HepG2 (cell line): ENCODE data around the gene RFC1. TPM values are rescaled to one million over a fixed set of nuclear protein-coding genes. Genes with fewer than 3 reads are reported as not detected.

Experiments
- ADNP ChIP-seq: sonication (generic); formaldehyde crosslinking; IDR thresholded peaks from 2 replicates; pipeline ENCODE4 v1.4.0; 2020; ENCODE audit warnings: missing genetic modification reagents
- BRF2 ChIP-seq: sonication (generic); formaldehyde crosslinking; IDR thresholded peaks from 2 replicates; pipeline ENCODE4 v1.8.1; 2022; ENCODE audit warnings: mild to moderate bottlenecking, missing genetic modification reagents
- FOXO4 ChIP-seq: sonication (generic); formaldehyde crosslinking; conservative IDR thresholded peaks from 2 replicates; pipeline ENCODE4 v1.8.1; 2023; ENCODE audit warnings: missing genetic modification reagents
- GATAD2A ChIP-seq: IDR thresholded peaks from 2 replicates; pipeline ENCODE4 v1.6.1; 2016
- GPBP1L1 ChIP-seq: sonication (generic); formaldehyde crosslinking; IDR thresholded peaks from 2 replicates; pipeline ENCODE4 v1.5.0; 2020; ENCODE audit warnings: mild to moderate bottlenecking, missing genetic modification reagents
- HNF1A ChIP-seq, 2 experiments: sonication (generic) in 1 of 2; formaldehyde crosslinking in 1 of 2; IDR thresholded peaks; 2 replicates each; pipeline versions ENCODE4 v1.4.0 to v1.6.1; 2016 to 2020; ENCODE audit warnings: borderline replicate concordance in 1 of 2, low read depth in 1 of 2, mild to moderate bottlenecking in 1 of 2, missing genetic modification reagents in 1 of 2
- HNF4A ChIP-seq: sonication (generic); formaldehyde crosslinking; IDR thresholded peaks from 2 replicates; pipeline ENCODE4 v1.4.0; 2020; ENCODE audit warnings: missing genetic modification reagents
- HNRNPUL1 ChIP-seq: fragments of 200-400 bp; formaldehyde crosslinking; IDR thresholded peaks from 2 replicates; pipeline ENCODE4 v1.6.1; 2017; ENCODE audit warnings: low read depth, mild to moderate bottlenecking, low read length, moderate library complexity
- IKZF1 ChIP-seq: fragments of 450-650 bp; IDR thresholded peaks from 2 replicates; pipeline ENCODE4 v1.7.1; 2016
- JARID2 ChIP-seq: sonication (generic); formaldehyde crosslinking; IDR thresholded peaks from 2 replicates; pipeline ENCODE4 v1.8.1; 2023; ENCODE audit warnings: missing genetic modification reagents, inconsistent platforms; ENCODE audit not compliant: insufficient replicate concordance
- KDM3A ChIP-seq: IDR thresholded peaks from 2 replicates; pipeline ENCODE4 v1.6.1; 2018; ENCODE audit warnings: low read depth, missing compliant biosample characterization
- MXD3 ChIP-seq: IDR thresholded peaks from 2 replicates; pipeline ENCODE4 v1.6.1; 2016; ENCODE audit warnings: mild to moderate bottlenecking, missing biosample characterization, missing genetic modification reagents
- NR3C1 ChIP-seq: sonication (generic); formaldehyde crosslinking; IDR thresholded peaks from 2 replicates; pipeline ENCODE4 v1.4.0; 2020; ENCODE audit warnings: missing genetic modification reagents
- PAF1 ChIP-seq: IDR thresholded peaks from 2 replicates; pipeline ENCODE4 v1.6.1; 2016; ENCODE audit warnings: missing genetic modification reagents, missing compliant biosample characterization
- REL ChIP-seq: sonication (generic); formaldehyde crosslinking; conservative IDR thresholded peaks from 2 replicates; pipeline ENCODE4 v1.8.0; 2022; ENCODE audit warnings: mild to moderate bottlenecking, missing genetic modification reagents, moderate library complexity
- SMAD9 ChIP-seq: sonication (generic); formaldehyde crosslinking; IDR thresholded peaks from 2 replicates; pipeline ENCODE4 v1.5.1; 2020; ENCODE audit warnings: mild to moderate bottlenecking, missing genetic modification reagents
- SP2 ChIP-seq: sonication (generic); formaldehyde crosslinking; IDR thresholded peaks from 2 replicates; pipeline ENCODE4 v1.5.1; 2020; ENCODE audit warnings: mild to moderate bottlenecking, missing genetic modification reagents
- TBX3 ChIP-seq: fragments of 450-650 bp; IDR thresholded peaks from 2 replicates; pipeline ENCODE4 v1.6.1; 2017; ENCODE audit warnings: antibody characterized with exemption, mild to moderate bottlenecking, inconsistent platforms, borderline replicate concordance
- TMF1 ChIP-seq: sonication (generic); formaldehyde crosslinking; IDR thresholded peaks from 2 replicates; pipeline ENCODE4 v1.8.1; 2022; ENCODE audit warnings: low read depth, missing genetic modification reagents
- U2AF2 ChIP-seq: fragments of 200-400 bp; formaldehyde crosslinking; IDR thresholded peaks from 2 replicates; pipeline ENCODE4 v1.6.1; 2017; ENCODE audit warnings: low read depth, mild to moderate bottlenecking, low read length
- ZNF260 ChIP-seq: sonication (generic); formaldehyde crosslinking; IDR thresholded peaks from 2 replicates; pipeline ENCODE4 v1.4.0; 2020; ENCODE audit warnings: missing genetic modification reagents, low read depth, mild to moderate bottlenecking, borderline replicate concordance
- ZNF569 ChIP-seq: sonication (generic); formaldehyde crosslinking; IDR thresholded peaks from 2 replicates; pipeline ENCODE4 v1.5.0; 2020; ENCODE audit warnings: mild to moderate bottlenecking, missing genetic modification reagents, moderate library complexity, borderline replicate concordance
- ZNF879 ChIP-seq: sonication (generic); formaldehyde crosslinking; IDR thresholded peaks from 2 replicates; pipeline ENCODE4 v1.8.1; 2023; ENCODE audit warnings: missing genetic modification reagents
- polyA plus RNA-seq, 8 experiments: library from polyadenylated mRNA; depleted of rRNA in 3 of 8; stranded (reverse) in 7 of 8; unstranded in 1 of 8; fragments of >200 nt; fragmentation: Illumina TruSeq in 4 of 8; extraction: Trizol in 4 of 8; gene quantifications; 2 replicates each; pipeline versions ENCODE4 v1.2.1 to v1.2.3, GENCODE V29; 2011 to 2016; ENCODE audit warnings: low read depth in 4 of 8, missing spikeins in 1 of 8, mixed read lengths in 1 of 8; ENCODE audit not compliant: insufficient read depth in 1 of 8
- total RNA-seq, 5 experiments: library from RNA; depleted of rRNA; stranded (reverse); fragments of >200 nt; fragmentation: Illumina TruSeq; extraction: Trizol; gene quantifications; 2 replicates each; pipeline ENCODE4 v1.2.3, GENCODE V29; 2016; ENCODE audit warnings: low read depth in 1 of 5

RFC1 gene
- total and polyA plus RNA-seq, 2 of the 13 experiments (the other 11 are each of a cell fraction or from before 2014, with no cell fraction given): 15.9 to 78.8 TPM

- no peak for TF ChIP-seq GPBP1L1 (CRISPR knock-in tag)
- no peak for TF ChIP-seq NR3C1
- TF ChIP-seq MXD3 (CRISPR knock-in tag): no peak
- no peak for TF ChIP-seq U2AF2
- TF ChIP-seq TMF1: no peak
- no peak for TF ChIP-seq SP2 (CRISPR knock-in tag)
- TF ChIP-seq KDM3A (CRISPR knock-in tag): no peak
- no peak for TF ChIP-seq ZNF879
- TF ChIP-seq TBX3: no peak
- TF ChIP-seq JARID2: no peak
- TF ChIP-seq BRF2 (CRISPR knock-in tag): no peak
- TF ChIP-seq GATAD2A: peak; percentile 91
- peak; percentile 58 for TF ChIP-seq HNF4A (CRISPR knock-in tag)
- no peak for TF ChIP-seq SMAD9
- no peak for TF ChIP-seq FOXO4 (CRISPR knock-in tag)
- TF ChIP-seq HNF1A (IDR thresholded peaks at IDR 0.05; ENCODE audit: low read depth): 0 out of 2 replicates have a peak, but pooled peaks have one; percentile 38
- peak; percentile 25; the same call in 1 of the 2 replicates for TF ChIP-seq HNF1A (CRISPR knock-in tag; IDR thresholded peaks at IDR 0.05; ENCODE audit: borderline replicate concordance)
- TF ChIP-seq HNRNPUL1: no peak
- TF ChIP-seq PAF1 (CRISPR knock-in tag): no peak
- no peak for TF ChIP-seq ZNF260 (CRISPR knock-in tag)
- no peak for TF ChIP-seq IKZF1
- no peak for TF ChIP-seq ZNF569
- no peak for TF ChIP-seq REL (CRISPR knock-in tag)
- TF ChIP-seq ADNP (CRISPR knock-in tag): no peak
Measured at GRCh38 chr4:39415678-39416283, 49.6 kb upstream of the RFC1 start (continued).
